Upper lobe of left lung (tissue), 4 donors: ENCODE data around the gene OTOG.

ENCODE experiments used
- POLR2A ChIP-seq, 4 donors: fragments of 450-650 bp; IDR thresholded peaks; one replicate each; pipeline ENCODE4 v1.5.1; 2016 to 2017; ENCODE audit warnings: antibody characterized with exemption in 4 of 4, mild to moderate bottlenecking in 2 of 4
- TF ChIP-seq, protein P1 (sequence below), 6 experiments: fragments of 450-650 bp in 4 of 6; fragments of 200-600 bp in 2 of 6; sonication (generic) in 2 of 6; IDR thresholded peaks; one replicate each; pipeline ENCODE4 v1.5.1; 2016 to 2019; ENCODE audit warnings: antibody characterized with exemption in 6 of 6

DNA sequence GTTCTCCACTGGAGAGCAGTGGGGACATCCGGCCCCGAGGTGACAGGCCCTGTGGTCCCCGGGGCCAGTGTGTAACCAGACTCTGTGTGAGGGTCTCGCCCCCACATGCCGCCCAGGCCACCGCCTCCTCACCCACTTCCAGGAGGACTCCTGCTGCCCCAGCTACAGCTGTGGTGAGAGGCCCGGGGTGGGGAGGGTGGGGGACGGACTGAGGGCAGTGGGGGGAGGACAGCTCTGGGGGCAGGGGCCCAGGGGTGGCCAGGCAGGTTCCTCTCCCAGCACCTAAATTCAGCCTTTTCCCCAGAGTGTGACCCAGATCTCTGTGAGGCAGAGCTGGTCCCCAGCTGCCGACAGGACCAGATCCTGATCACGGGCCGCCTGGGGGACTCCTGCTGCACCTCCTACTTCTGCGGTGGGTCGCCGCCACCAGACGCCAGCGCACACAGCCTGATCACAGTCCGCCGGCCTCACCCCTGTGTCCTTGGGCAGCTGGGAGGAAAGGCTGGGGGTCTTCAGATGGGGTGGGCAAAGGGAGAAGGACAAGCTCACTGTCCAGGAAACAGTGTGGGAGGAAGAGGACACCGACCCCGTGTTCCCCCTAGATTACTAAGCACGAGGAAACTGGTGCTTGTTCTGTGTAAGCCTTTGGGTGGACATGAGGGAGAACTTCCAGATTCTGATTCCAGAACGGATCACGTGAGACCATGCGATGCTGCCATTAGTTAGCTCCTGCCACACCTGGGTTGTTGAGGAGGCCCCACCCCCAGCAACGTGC lies 87.9 kb downstream of the OTOG start:
- TF ChIP-seq, protein P1, sequence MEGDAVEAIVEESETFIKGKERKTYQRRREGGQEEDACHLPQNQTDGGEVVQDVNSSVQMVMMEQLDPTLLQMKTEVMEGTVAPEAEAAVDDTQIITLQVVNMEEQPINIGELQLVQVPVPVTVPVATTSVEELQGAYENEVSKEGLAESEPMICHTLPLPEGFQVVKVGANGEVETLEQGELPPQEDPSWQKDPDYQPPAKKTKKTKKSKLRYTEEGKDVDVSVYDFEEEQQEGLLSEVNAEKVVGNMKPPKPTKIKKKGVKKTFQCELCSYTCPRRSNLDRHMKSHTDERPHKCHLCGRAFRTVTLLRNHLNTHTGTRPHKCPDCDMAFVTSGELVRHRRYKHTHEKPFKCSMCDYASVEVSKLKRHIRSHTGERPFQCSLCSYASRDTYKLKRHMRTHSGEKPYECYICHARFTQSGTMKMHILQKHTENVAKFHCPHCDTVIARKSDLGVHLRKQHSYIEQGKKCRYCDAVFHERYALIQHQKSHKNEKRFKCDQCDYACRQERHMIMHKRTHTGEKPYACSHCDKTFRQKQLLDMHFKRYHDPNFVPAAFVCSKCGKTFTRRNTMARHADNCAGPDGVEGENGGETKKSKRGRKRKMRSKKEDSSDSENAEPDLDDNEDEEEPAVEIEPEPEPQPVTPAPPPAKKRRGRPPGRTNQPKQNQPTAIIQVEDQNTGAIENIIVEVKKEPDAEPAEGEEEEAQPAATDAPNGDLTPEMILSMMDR (IDR thresholded peaks at IDR 0.05) = no peak
- TF ChIP-seq POLR2A (IDR thresholded peaks at IDR 0.05) = no peak
